SK-N-SH (cell line): ENCODE data around the gene PTGR2. TPM values are rescaled to one million over a fixed set of nuclear protein-coding genes. Genes with fewer than 3 reads are reported as not detected.

Experiments used
- CTCF ChIA-PET: fragments of 300-600, 350-600 bp; formaldehyde crosslinking; extraction: SDS; loops from one replicate; lab custom pipeline; 2021; lab: Yijun Ruan, JAX
- POLR2A ChIA-PET: fragments of 350-600 bp; sonication (Branson Sonifier 250); formaldehyde crosslinking; extraction: SDS; loops from one replicate; lab custom pipeline; 2020; ENCODE audit warnings: antibody characterized with exemption, inconsistent platforms; lab: Yijun Ruan, JAX
- DNase-seq: peaks from one replicate; pipeline ENCODE4 v3.0.0; 2012
- H2AFZ ChIP-seq: fragments of 200-600 bp; sonication (generic); 2 replicates; pipeline ENCODE4 v1.8.1; 2016; ENCODE audit warnings: antibody characterized with exemption, mild to moderate bottlenecking, low read depth
- H3F3A ChIP-seq: fragments of 200-600 bp; sonication (generic); replicated peaks from 2 replicates; pipeline ENCODE3; 2016; ENCODE audit warnings: antibody characterized with exemption, mild to moderate bottlenecking; ENCODE audit not compliant: insufficient read depth
- H3K27ac ChIP-seq, 2 experiments: fragments of 200-500 bp in 1 of 2; fragments of 200-600 bp in 1 of 2; sonication (Bioruptor generic) in 1 of 2; sonication (generic), shearing (Covaris generic) in 1 of 2; 2 replicates each; pipeline versions ENCODE4 v1.5.1 to v1.6.1; 2014 to 2016; ENCODE audit warnings: low read depth in 2 of 2, inconsistent platforms in 1 of 2, low read length in 1 of 2, mild to moderate bottlenecking in 1 of 2, mixed read lengths in 1 of 2
- H3K27me3 ChIP-seq: fragments of 200-600 bp; sonication (generic), shearing (Covaris generic); 2 replicates; pipeline ENCODE4 v1.6.1; 2016; ENCODE audit warnings: mixed run types; ENCODE audit not compliant: insufficient read depth
- H3K36me3 ChIP-seq, 2 experiments: fragments of 200-500 bp in 1 of 2; fragments of 200-600 bp in 1 of 2; sonication (Bioruptor generic) in 1 of 2; sonication (generic) in 1 of 2; replicated peaks in 1 of 2; 2 replicates each; pipeline versions ENCODE3 to v1.5.1; 2014 to 2016; ENCODE audit warnings: low read length in 1 of 2, mild to moderate bottlenecking in 1 of 2; ENCODE audit not compliant: insufficient read depth in 2 of 2, control insufficient read depth in 1 of 2
- H3K4me1 ChIP-seq, 2 experiments: fragments of 200-500 bp in 1 of 2; fragments of 200-600 bp in 1 of 2; sonication (Bioruptor generic) in 1 of 2; sonication (generic), shearing (Covaris generic) in 1 of 2; 2 replicates each; pipeline versions ENCODE4 v1.5.1 to v1.6.1; 2014 to 2016; ENCODE audit warnings: low read depth in 1 of 2, low read length in 1 of 2, mixed run types in 1 of 2; ENCODE audit not compliant: insufficient read depth in 2 of 2, control insufficient read depth in 1 of 2
- H3K4me2 ChIP-seq: fragments of 200-600 bp; sonication (generic), shearing (Covaris generic); 2 replicates; pipeline ENCODE4 v1.6.1; 2017; ENCODE audit warnings: mixed run types
- H3K4me3 ChIP-seq, 2 experiments: fragments of 200-500 bp in 1 of 2; fragments of 200-600 bp in 1 of 2; sonication (Bioruptor generic) in 1 of 2; sonication (generic), shearing (Covaris generic) in 1 of 2; 2 replicates each; pipeline versions ENCODE4 v1.5.1 to v1.8.1; 2014 to 2016; ENCODE audit warnings: low read depth in 2 of 2, inconsistent platforms in 1 of 2, low read length in 1 of 2, mild to moderate bottlenecking in 1 of 2, mixed read lengths in 1 of 2, moderate library complexity in 1 of 2
- H3K79me2 ChIP-seq: fragments of 200-600 bp; sonication (generic); 2 replicates; pipeline ENCODE4 v1.8.1; 2017; ENCODE audit warnings: mild to moderate bottlenecking; ENCODE audit not compliant: insufficient read depth
- H3K9ac ChIP-seq: fragments of 200-600 bp; sonication (generic); 2 replicates; pipeline ENCODE4 v1.6.1; 2017; ENCODE audit warnings: mixed run types
- H3K9me2 ChIP-seq: fragments of 200-600 bp; sonication (generic); 2 replicates; pipeline ENCODE4 v1.6.1; 2017; ENCODE audit warnings: mixed run types
- H3K9me3 ChIP-seq: fragments of 200-600 bp; sonication (generic); 2 replicates; pipeline ENCODE4 v1.6.1; 2017; ENCODE audit warnings: mixed run types, mild to moderate bottlenecking, moderate library complexity
- H4K20me1 ChIP-seq: fragments of 200-600 bp; sonication (generic); 2 replicates; pipeline ENCODE4 v1.6.1; 2017; ENCODE audit warnings: mild to moderate bottlenecking, mixed run types; ENCODE audit not compliant: insufficient read depth
- CHD2 ChIP-seq: fragments of 150-350 bp; IDR thresholded peaks from 2 replicates; pipeline ENCODE4 v1.6.1; 2018; ENCODE audit warnings: low read length; ENCODE audit not compliant: partially characterized antibody
- CTCF ChIP-seq: fragments of 200-600 bp; sonication (generic); IDR thresholded peaks from 2 replicates; pipeline ENCODE4 v1.6.1; 2017; ENCODE audit warnings: antibody characterized with exemption, mild to moderate bottlenecking, moderate library complexity
- EZH2phosphoT487 ChIP-seq: fragments of 200-600 bp; sonication (generic); IDR thresholded peaks from 2 replicates; pipeline ENCODE4 v1.6.1; 2017; ENCODE audit warnings: low read depth, mixed run types, mild to moderate bottlenecking, antibody characterized with exemption, moderate library complexity, borderline replicate concordance
- FOSL2 ChIP-seq: IDR thresholded peaks from 2 replicates; pipeline ENCODE4 v1.4.0; 2012; ENCODE audit warnings: low read depth, mild to moderate bottlenecking, moderate library complexity, borderline replicate concordance
- FOXJ3 ChIP-seq: sonication (generic); formaldehyde crosslinking; IDR thresholded peaks from 2 replicates; pipeline ENCODE4 v1.5.1; 2020; ENCODE audit warnings: mild to moderate bottlenecking, missing genetic modification reagents
- FOXM1 ChIP-seq: IDR thresholded peaks from 2 replicates; pipeline ENCODE4 v1.4.0; 2012; ENCODE audit warnings: low read depth, mild to moderate bottlenecking
- GABPA ChIP-seq: IDR thresholded peaks from 2 replicates; pipeline ENCODE4 v1.4.0; 2012; ENCODE audit warnings: low read depth, mild to moderate bottlenecking
- GATA2 ChIP-seq: sonication (generic); formaldehyde crosslinking; IDR thresholded peaks from 2 replicates; pipeline ENCODE4 v1.5.0; 2020; ENCODE audit warnings: mild to moderate bottlenecking, missing genetic modification reagents
- JUND ChIP-seq: IDR thresholded peaks from 2 replicates; pipeline ENCODE4 v1.4.0; 2012
- MEF2A ChIP-seq: IDR thresholded peaks from 2 replicates; pipeline ENCODE4 v1.4.0; 2012; ENCODE audit warnings: low read depth, borderline replicate concordance
- MXI1 ChIP-seq: IDR thresholded peaks from 2 replicates; pipeline ENCODE4 v1.6.1; 2012; ENCODE audit warnings: mild to moderate bottlenecking, low read depth, low read length, improper control_type of control experiment
- NFIC ChIP-seq: IDR thresholded peaks from 2 replicates; pipeline ENCODE4 v1.4.0; 2012; ENCODE audit warnings: borderline replicate concordance
- POLR2AphosphoS5 ChIP-seq: IDR thresholded peaks from 2 replicates; pipeline ENCODE4 v1.6.1; 2012; ENCODE audit warnings: low read depth, low read length
- RAD21 ChIP-seq: IDR thresholded peaks from 2 replicates; pipeline ENCODE4 v1.6.1; 2012; ENCODE audit warnings: mild to moderate bottlenecking, low read length
- RCOR1 ChIP-seq: fragments of 150-350 bp; IDR thresholded peaks from 2 replicates; pipeline ENCODE4 v1.6.1; 2017; ENCODE audit warnings: antibody characterized with exemption, low read length
- RFX5 ChIP-seq: IDR thresholded peaks from 2 replicates; pipeline ENCODE4 v1.6.1; 2012; ENCODE audit warnings: mild to moderate bottlenecking, improper control_type of control experiment, low read length
- RXRA ChIP-seq: IDR thresholded peaks from 2 replicates; pipeline ENCODE4 v1.4.0; 2012; ENCODE audit warnings: low read depth, mild to moderate bottlenecking, borderline replicate concordance
- SIN3A ChIP-seq: IDR thresholded peaks from 2 replicates; pipeline ENCODE4 v1.6.1; 2012; ENCODE audit warnings: low read depth, mild to moderate bottlenecking, low read length, moderate library complexity, borderline replicate concordance
- SMC3 ChIP-seq: IDR thresholded peaks from 2 replicates; pipeline ENCODE4 v1.6.1; 2012; ENCODE audit warnings: low read depth, low read length, improper control_type of control experiment
- TEAD4 ChIP-seq: IDR thresholded peaks from 2 replicates; pipeline ENCODE4 v1.4.0; 2012; ENCODE audit warnings: mild to moderate bottlenecking, borderline replicate concordance; ENCODE audit not compliant: insufficient read depth
- USF2 ChIP-seq: fragments of 150-350 bp; IDR thresholded peaks from 2 replicates; pipeline ENCODE4 v1.6.1; 2017; ENCODE audit warnings: antibody characterized with exemption, low read length, low read depth, borderline replicate concordance
- YY1 ChIP-seq: IDR thresholded peaks from 2 replicates; pipeline ENCODE4 v1.4.0; 2012; ENCODE audit warnings: low read depth, mild to moderate bottlenecking
- WGBS: methylation state at CpG from one replicate; pipeline ENCODE4 v1.1.6; 2017; ENCODE audit warnings: low lambda C conversion rate; 5-methylcytosine and 5-hydroxymethylcytosine counted together
- polyA plus RNA-seq, 3 experiments: library from polyadenylated mRNA; depleted of rRNA; stranded (reverse); fragments of >200 nt; gene quantifications; 2 replicates each; pipeline ENCODE4 v1.2.3, GENCODE V29; 2012
- TF ChIP-seq, protein P1 (sequence below): fragments of 150-350 bp; IDR thresholded peaks from 2 replicates; pipeline ENCODE4 v1.6.1; 2016; ENCODE audit warnings: mild to moderate bottlenecking, low read depth, low read length
- TF ChIP-seq, protein P2 (sequence below): IDR thresholded peaks from 2 replicates; pipeline ENCODE4 v1.4.0; 2012; ENCODE audit warnings: low read depth
- TF ChIP-seq, protein P3 (sequence below): IDR thresholded peaks from 2 replicates; pipeline ENCODE4 v1.4.0; 2012; ENCODE audit warnings: low read depth, borderline replicate concordance

PTGR2 gene
- polyA plus RNA-seq, 1 of the 3 experiments (the other 2 are of a cell fraction) = 7.1 TPM

DNA sequence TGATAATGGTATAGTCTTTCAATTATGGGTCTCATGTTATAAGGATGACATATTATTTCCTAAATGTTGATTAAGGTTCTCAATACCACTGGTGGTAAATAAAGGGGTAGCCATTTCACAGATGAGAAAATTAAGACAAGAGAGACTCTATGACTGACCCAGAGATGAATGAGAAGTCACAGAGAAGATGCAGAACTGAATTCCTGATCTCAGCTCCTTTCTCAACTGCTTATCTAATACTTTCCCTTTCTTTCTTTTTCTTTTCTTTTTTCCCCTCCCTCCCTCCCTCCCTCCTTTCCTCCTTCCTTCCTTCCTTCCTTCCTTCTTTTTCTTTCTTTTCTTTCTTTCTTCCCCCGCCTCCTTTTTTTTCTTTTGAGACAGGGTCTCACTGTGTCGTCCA, 8.3 kb upstream of the PTGR2 start:
- Histone ChIP-seq H2AFZ (no peak overlapping the region), H3K27me3 (no peaks in the 10 kb centered on the region), H4K20me1 (no peaks in the 10 kb centered on the region), H3K9ac (no peak overlapping the region), H3F3A (no peaks in the 10 kb centered on the region), H3K79me2 (no peaks in the 10 kb centered on the region), H3K4me2 (no peak overlapping the region), H3K9me2 (no peaks in the 10 kb centered on the region), H3K4me3 (no peak overlapping the region), H3K36me3 (peaks cover 0 to 3% of the 10 kb centered on the region in 2 experiments), H3K27ac (no peak overlapping the region), H3K4me1 (no peaks in the 10 kb centered on the region), H3K9me3 (no peaks in the 10 kb centered on the region)
- WGBS = 80% methylated on average over 2 of the region's 2 CpGs
- CTCF ChIA-PET = interaction anchor here (1.2 kb wide), 1 partner anchor 18 kb away, joined by 6 read pairs; no protein-coding TSS in a partner anchor
- TF ChIP-seq JUND (no peak), FOXM1 (no peak), TEAD4 (no peak), RXRA (no peak), RCOR1 (no peak), NFIC (no peak), MEF2A (no peak), GATA2 (no peak), YY1 (no peak), POLR2AphosphoS5 (no peak), FOSL2 (no peak), CHD2 (no peak), GABPA (no peak), FOXJ3 (no peak), MXI1 (no peak), RAD21 (no peak), SIN3A (no peak)
- POLR2A ChIA-PET = no interaction called here
- DNase-seq = no peak

- ChIA-PET POLR2A (no interaction called here), CTCF (interaction anchor here (0.6 to 1.3 kb wide), 3 partner anchors 8 to 343 kb away, joined by 3 read pairs; no protein-coding TSS in a partner anchor)
- no peak overlapping the region for H3K27ac ChIP-seq
- no peaks in the 10 kb centered on the region for H3K9me2 ChIP-seq
- no peak overlapping the region for H3K4me3 ChIP-seq
- H3K27me3 ChIP-seq = no peaks in the 10 kb centered on the region
- peaks cover 2 to 6% of the 10 kb centered on the region in 2 experiments; a peak in 2 of 4 replicates for H3K4me1 ChIP-seq
- TF ChIP-seq RXRA (no peak), SMC3 (no peak), CTCF (no peak), RFX5 (no peak), USF2 (no peak), FOXJ3 (no peak), YY1 (no peak), EZH2phosphoT487 (no peak), SIN3A (no peak), MXI1 (no peak), MEF2A (no peak)
- TF ChIP-seq, protein P1, sequence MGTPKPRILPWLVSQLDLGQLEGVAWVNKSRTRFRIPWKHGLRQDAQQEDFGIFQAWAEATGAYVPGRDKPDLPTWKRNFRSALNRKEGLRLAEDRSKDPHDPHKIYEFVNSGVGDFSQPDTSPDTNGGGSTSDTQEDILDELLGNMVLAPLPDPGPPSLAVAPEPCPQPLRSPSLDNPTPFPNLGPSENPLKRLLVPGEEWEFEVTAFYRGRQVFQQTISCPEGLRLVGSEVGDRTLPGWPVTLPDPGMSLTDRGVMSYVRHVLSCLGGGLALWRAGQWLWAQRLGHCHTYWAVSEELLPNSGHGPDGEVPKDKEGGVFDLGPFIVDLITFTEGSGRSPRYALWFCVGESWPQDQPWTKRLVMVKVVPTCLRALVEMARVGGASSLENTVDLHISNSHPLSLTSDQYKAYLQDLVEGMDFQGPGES = no peak
- TF ChIP-seq, protein P2, sequence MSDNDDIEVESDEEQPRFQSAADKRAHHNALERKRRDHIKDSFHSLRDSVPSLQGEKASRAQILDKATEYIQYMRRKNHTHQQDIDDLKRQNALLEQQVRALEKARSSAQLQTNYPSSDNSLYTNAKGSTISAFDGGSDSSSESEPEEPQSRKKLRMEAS = no peak
- TF ChIP-seq, protein P3, sequence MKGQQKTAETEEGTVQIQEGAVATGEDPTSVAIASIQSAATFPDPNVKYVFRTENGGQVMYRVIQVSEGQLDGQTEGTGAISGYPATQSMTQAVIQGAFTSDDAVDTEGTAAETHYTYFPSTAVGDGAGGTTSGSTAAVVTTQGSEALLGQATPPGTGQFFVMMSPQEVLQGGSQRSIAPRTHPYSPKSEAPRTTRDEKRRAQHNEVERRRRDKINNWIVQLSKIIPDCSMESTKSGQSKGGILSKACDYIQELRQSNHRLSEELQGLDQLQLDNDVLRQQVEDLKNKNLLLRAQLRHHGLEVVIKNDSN = no peak
- 61% methylated on average over 4 of the region's 4 CpGs for WGBS
- peaks cover 8% of the 10 kb centered on the region for H3F3A ChIP-seq
- H2AFZ ChIP-seq = no peak overlapping the region
- peaks cover 0 to 3% of the 10 kb centered on the region in 2 experiments for H3K36me3 ChIP-seq
- no peaks in the 10 kb centered on the region for H3K9me3 ChIP-seq
- no peaks in the 10 kb centered on the region for H3K79me2 ChIP-seq
- no peaks in the 10 kb centered on the region for H4K20me1 ChIP-seq
- DNase-seq = no peak
- H3K4me2 ChIP-seq = no peak overlapping the region
- H3K9ac ChIP-seq = no peak overlapping the region
These were observed 4.7 kb upstream of the PTGR2 start for GRCh38 chr14:73846947-73847346.
